Thoracic aorta (tissue), 2 donors: Measurements from ENCODE around the gene KLK4. TPM values are rescaled to one million over a fixed set of nuclear protein-coding genes. Genes with fewer than 3 reads are reported as not detected.
"Not testable (repeated sequence)": the region's sequence is repeated elsewhere in the genome, so short reads cannot be mapped to it uniquely, and the experiment has no call there.

Experiments
- ATAC-seq: fragments of 150-250 bp; one replicate; pipeline ENCODE4 v1.8.0; 2017; ENCODE audit warnings: low read depth; ENCODE audit not compliant: insufficient number of reproducible peaks, low FRiP score
- DNase-seq: peaks from one replicate; pipeline ENCODE4 v3.0.0-alpha.2; 2020; ENCODE audit warnings: low spot score
- H3K27ac ChIP-seq, 2 donors: fragments of 200-600 bp; sonication (generic); 1 replicate in 1 of 2; 2 replicates in 1 of 2; pipeline ENCODE4 v1.5.1; 2016; ENCODE audit warnings: mild to moderate bottlenecking in 2 of 2, moderate library complexity in 2 of 2
- H3K27me3 ChIP-seq: fragments of 200-600 bp; sonication (generic); replicated peaks from 2 replicates; pipeline ENCODE4 v1.6.0; 2016; ENCODE audit warnings: mild to moderate bottlenecking; ENCODE audit not compliant: insufficient read depth
- H3K36me3 ChIP-seq: fragments of 200-600 bp; sonication (generic); one replicate; pipeline ENCODE4 v1.5.1; 2016
- H3K4me1 ChIP-seq, 2 donors: fragments of 200-600 bp; sonication (generic); 1 replicate in 1 of 2; 2 replicates in 1 of 2; pipeline versions ENCODE4 v1.5.1 to v1.6.0; 2016; ENCODE audit warnings: low read depth in 2 of 2, mild to moderate bottlenecking in 1 of 2; ENCODE audit not compliant: control insufficient read depth in 1 of 2
- H3K4me3 ChIP-seq: fragments of 200-600 bp; sonication (generic); 2 replicates; pipeline ENCODE4 v1.5.1; 2016; ENCODE audit warnings: mild to moderate bottlenecking
- H3K9me3 ChIP-seq: fragments of 200-600 bp; sonication (generic); 2 replicates; pipeline ENCODE4 v1.5.1; 2016
- total RNA-seq, 2 donors: library from RNA; depleted of rRNA; stranded (reverse); fragments of >200 nt; gene quantifications; one replicate each; pipeline versions ENCODE4 v1.1.0 to v1.2.3, GENCODE V29; 2016
- TF ChIP-seq, protein P1 (sequence below): fragments of 200-600 bp; sonication (generic); IDR thresholded peaks from one replicate; pipeline ENCODE4 v1.5.1; 2019; ENCODE audit warnings: antibody characterized with exemption

Gene KLK4
- total RNA-seq, 2 donors from 2014 or later, result not detected

DNA sequence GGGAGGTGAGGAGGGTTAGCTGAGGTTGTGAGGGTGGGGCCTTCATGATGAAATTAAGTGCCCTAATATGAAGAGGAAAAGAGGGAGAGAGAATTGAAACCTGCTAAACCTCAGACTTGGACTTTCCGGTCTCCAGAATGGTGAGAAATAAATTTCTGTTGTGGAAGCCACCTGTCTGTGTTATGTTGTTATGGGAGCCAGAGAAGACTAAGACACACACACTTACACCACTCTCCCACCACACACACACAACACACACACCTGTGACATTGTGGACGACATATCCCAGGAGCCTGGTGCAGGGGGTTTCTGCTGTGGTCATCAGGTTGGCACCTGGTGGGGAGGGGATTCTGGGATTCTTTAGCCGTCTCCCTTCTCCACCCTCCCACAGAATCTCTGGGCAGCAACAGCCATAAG is 14.0 kb downstream of the KLK4 start:
- Histone ChIP-seq H3K4me1 (no peaks in the 10 kb centered on the region), H3K9me3 (no peaks in the 10 kb centered on the region), H3K27ac (no peak overlapping the region), H3K27me3 (no peaks in the 10 kb centered on the region), H3K4me3 (no peak overlapping the region), H3K36me3 (no peaks in the 10 kb centered on the region)
- DNase-seq, result no peak
- ATAC-seq, result no peak
- TF ChIP-seq, protein P1, sequence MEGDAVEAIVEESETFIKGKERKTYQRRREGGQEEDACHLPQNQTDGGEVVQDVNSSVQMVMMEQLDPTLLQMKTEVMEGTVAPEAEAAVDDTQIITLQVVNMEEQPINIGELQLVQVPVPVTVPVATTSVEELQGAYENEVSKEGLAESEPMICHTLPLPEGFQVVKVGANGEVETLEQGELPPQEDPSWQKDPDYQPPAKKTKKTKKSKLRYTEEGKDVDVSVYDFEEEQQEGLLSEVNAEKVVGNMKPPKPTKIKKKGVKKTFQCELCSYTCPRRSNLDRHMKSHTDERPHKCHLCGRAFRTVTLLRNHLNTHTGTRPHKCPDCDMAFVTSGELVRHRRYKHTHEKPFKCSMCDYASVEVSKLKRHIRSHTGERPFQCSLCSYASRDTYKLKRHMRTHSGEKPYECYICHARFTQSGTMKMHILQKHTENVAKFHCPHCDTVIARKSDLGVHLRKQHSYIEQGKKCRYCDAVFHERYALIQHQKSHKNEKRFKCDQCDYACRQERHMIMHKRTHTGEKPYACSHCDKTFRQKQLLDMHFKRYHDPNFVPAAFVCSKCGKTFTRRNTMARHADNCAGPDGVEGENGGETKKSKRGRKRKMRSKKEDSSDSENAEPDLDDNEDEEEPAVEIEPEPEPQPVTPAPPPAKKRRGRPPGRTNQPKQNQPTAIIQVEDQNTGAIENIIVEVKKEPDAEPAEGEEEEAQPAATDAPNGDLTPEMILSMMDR, result no peak

DNA sequence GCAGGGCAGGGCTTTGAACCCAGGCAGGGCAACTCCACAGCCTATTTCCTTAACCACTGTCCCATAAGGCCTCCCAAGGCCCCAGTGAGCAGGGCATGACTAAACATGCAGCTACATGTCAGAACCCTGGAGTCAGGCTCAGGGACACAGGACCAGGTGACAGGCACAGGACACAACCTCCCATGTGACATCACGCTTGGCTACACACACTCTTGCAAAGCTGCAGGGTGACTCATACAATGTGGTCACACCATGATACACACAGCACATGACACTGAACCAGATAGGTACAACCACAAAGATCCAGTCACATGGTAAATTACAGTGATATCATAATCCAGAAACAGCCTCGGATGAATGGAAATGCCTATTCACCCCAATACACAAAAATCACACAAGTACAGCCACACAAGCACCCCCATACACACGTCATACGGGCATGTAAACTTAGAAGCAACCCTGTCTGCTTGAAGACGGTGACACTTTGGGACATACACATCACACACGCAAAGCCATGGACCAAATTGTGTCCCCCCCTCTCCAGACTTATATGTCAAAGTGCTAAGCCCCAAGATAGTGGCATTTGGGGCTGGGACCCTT is 14.5 kb downstream of the KLK4 start:
- ATAC-seq (no peak), DNase-seq (no peak)
- Histone ChIP-seq H3K4me3 (no peak overlapping the region), H3K36me3 (no peaks in the 10 kb centered on the region), H3K9me3 (no peaks in the 10 kb centered on the region), H3K4me1 (no peaks in the 10 kb centered on the region), H3K27ac (no peak overlapping the region), H3K27me3 (no peaks in the 10 kb centered on the region)
- TF ChIP-seq, protein P1, result no peak

DNA sequence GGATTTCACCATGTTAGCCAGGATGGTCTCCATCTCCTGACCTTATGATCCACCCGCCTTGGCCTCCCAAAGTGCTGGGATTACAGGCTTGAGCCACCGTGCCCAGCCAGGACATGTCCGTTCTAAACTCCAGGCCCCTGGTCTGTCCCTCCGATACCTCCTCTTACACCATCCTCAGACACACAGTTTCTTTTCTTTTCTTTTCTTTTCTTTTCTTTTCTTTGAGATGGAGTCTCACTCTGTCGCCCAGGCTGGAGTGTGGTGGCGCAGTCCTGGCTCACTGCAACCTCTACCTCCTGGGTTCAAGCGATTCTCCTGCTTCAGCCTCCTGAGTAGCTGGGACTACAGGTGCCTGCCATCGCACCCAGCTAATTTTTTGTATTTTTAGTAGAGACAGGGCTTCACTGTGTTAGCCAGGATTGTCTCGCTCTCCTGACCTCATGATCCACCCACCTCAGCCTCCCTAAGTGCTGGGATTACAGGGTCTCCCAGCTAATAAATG is 15.1 kb downstream of the KLK4 start:
- H3K36me3 ChIP-seq, H3K9me3 ChIP-seq, H3K27ac ChIP-seq, H3K27me3 ChIP-seq, H3K4me3 ChIP-seq, ATAC-seq, DNase-seq, H3K4me1 ChIP-seq: not testable (repeated sequence)

DNA sequence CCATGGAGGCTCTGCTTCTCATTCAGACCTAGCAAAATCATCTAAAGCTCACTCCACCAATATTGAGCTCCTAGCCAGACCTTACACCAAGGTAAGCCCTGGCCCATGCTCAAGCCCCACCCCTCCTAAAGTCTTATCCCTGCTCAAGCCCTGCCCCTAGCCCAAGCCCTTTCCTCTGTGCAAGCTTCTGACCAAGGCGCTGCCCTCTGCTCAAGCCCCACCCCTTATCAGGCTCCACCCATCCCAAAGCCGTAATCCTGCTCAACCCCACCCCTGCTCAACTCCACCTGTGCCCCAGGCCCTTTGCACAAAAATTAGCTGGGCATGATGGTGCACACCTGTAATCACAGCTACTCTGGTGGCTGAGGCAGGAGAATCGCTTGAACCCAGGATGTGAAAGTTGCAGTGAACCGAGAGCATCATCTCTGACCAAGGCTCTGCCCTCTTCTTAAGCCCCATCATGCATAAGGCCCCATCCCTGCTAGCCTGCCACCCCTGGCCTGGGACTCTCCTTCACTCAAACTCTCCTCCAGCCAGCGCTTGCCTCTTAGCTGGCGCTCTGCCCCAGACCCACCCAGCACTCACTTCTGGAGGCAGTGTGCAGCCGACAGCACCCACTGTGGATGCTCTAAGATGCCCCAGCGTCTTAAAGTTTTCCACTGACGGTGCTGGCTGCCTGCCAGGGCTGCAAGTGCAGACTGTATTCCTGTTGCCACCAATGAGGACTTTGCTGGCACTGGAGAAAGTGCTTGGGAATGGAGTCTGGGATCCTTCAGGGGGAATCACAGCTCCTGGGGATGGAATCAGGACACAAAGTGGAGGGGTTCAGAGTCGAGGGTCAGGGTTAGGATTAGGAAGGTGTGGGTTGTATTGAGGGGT is 16.5 kb downstream of the KLK4 start:
- no peak overlapping the region for H3K4me3 ChIP-seq
- ATAC-seq, result no peak
- H3K9me3 ChIP-seq, result no peaks in the 10 kb centered on the region
- no peaks in the 10 kb centered on the region for H3K27me3 ChIP-seq
- no peak for DNase-seq
- H3K27ac ChIP-seq, result no peak overlapping the region
- H3K4me1 ChIP-seq, result no peaks in the 10 kb centered on the region
- TF ChIP-seq, protein P1, result no peak
- H3K36me3 ChIP-seq, result no peaks in the 10 kb centered on the region

DNA sequence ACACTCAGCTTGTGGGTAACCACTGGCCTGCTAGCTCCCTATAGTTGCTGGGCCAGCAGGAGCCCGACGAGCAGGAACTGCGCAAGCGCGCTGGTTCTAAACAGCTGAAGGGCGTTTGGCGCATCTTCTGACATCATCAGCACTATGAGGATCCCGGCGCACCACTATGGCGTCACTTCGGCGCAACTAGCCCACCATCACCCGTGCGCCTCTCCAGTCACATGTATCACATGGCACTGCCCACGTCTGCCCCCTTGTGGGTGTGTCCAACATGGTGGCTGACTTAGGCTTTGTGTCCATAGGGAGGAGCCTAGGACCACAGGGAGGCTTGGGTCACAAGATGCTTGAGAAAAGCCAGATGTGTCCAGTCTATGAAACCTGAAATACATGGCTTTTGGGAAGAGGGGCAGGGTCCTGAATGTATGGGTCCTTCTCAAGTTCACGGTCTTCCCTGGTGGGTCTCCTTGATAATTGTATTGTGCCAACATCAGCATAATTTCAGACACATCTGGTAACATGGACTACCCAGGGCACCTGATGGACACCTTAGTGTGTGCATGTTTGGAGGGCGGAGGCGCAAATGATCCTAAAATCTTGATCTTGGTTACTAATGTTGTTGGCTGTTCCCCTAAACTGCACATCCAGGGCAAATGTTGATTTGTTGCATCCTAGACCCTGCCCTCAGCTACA is 18.0 kb downstream of the KLK4 start:
- TF ChIP-seq, protein P1, result no peak
- Histone ChIP-seq H3K36me3 (no peaks in the 10 kb centered on the region), H3K27ac (no peak overlapping the region), H3K27me3 (no peaks in the 10 kb centered on the region), H3K4me1 (no peaks in the 10 kb centered on the region), H3K4me3 (no peak overlapping the region), H3K9me3 (no peaks in the 10 kb centered on the region)
- ATAC-seq (no peak), DNase-seq (no peak)
